HG03175 (cell line): ENCODE results near the gene STRIP2.

Source experiments
- ATAC-seq: cut with Tn5 transposase; IDR thresholded peaks from one replicate; pipeline ENCODE4 v1.9.1; 2021; ENCODE audit warnings: mild to moderate bottlenecking, moderate library complexity; ENCODE audit not compliant: unreplicated experiment

The STRIP2 gene

GRCh38 chr7:129489491-129489890 lies 55.3 kb downstream of the STRIP2 start:
- no peak for ATAC-seq

DNA sequence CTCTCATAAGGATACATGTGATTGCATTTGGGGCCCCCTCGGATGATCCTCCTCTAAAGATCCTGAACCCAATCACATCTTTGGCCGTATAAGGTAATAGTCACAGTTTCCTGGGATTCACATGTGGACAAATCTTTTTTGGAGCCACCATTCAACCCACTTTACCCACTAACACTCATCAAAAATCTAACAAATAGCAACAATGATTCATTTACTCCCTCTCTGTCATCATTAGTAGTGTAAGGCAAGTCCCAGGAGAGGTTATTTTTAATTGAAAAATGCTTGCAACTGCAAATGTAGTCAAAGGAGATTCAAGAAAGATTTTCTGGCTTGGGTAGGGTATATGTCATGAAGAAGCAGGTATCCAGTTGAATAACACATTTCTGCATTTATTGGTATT lies 58.2 kb downstream of the STRIP2 start:
- no peak for ATAC-seq

DNA sequence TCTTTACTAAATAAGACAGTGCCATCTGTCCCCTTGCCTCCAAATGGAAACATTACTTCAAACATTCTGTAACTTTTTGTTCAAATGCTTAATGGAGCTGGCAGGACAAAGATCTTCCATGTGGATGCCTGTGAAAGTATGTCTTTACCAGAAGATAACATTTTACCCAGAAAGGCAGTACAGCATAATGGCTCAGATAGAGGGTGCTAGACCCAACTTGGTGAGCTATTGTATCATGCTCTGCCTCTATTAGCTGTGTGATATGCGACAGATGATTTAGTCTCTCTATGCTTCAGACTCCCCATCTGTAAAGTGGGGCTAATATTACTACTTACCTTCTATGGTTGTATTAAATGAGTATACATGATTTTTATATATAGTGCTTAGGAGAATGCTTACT lies 59.3 kb downstream of the STRIP2 start:
- no peak for ATAC-seq

DNA sequence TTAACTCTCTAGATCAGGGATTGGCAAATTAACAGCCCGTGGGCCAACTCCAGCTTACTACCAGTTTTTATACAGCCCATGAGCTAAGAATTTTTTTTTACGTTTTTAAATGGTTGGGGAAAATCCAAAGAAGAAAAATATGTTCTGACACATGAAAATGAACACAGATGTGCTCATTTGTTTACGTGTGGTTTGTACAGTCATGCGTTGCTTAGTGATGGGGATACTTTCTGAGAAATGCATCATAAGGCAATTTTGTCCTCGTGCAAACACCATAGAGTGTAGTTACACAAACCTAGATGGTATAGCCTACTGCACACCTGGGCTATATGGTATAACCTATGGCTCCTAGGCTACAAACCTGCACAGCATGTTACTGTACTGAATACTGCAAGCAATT lies 59.8 kb downstream of the STRIP2 start:
- ATAC-seq: peak; percentile 76

- ATAC-seq: no peak
Measured at GRCh38 chr7:129495987-129496386, 61.8 kb downstream of the STRIP2 start.

- ATAC-seq: no peak
Measured at GRCh38 chr7:129496653-129497052, 62.4 kb downstream of the STRIP2 start.

DNA sequence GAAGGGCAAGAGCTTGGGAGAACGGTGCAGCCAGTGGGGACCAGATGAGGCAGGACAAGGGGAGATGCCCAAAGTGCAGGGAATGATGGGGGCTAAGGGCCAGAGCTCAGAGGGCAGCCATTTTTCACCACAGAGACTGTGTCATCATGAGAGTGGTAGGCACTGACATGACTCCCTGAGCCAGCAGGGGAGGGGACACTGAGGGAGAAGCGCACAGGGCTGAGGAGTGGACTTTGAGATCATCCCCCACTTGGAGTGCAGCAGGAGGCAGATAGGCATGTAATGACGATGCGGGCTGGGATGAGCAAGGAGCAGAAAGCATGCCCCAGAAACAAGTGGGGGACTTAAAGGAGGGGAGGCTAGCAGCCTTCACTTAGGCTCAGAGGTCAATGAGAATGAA lies 62.9 kb downstream of the STRIP2 start:
- ATAC-seq: no peak

GRCh38 chr7:129498021-129498420 lies 63.8 kb downstream of the STRIP2 start:
- ATAC-seq: no peak

- ATAC-seq: no peak
Measured at GRCh38 chr7:129499999-129500398, 65.8 kb downstream of the STRIP2 start.

DNA sequence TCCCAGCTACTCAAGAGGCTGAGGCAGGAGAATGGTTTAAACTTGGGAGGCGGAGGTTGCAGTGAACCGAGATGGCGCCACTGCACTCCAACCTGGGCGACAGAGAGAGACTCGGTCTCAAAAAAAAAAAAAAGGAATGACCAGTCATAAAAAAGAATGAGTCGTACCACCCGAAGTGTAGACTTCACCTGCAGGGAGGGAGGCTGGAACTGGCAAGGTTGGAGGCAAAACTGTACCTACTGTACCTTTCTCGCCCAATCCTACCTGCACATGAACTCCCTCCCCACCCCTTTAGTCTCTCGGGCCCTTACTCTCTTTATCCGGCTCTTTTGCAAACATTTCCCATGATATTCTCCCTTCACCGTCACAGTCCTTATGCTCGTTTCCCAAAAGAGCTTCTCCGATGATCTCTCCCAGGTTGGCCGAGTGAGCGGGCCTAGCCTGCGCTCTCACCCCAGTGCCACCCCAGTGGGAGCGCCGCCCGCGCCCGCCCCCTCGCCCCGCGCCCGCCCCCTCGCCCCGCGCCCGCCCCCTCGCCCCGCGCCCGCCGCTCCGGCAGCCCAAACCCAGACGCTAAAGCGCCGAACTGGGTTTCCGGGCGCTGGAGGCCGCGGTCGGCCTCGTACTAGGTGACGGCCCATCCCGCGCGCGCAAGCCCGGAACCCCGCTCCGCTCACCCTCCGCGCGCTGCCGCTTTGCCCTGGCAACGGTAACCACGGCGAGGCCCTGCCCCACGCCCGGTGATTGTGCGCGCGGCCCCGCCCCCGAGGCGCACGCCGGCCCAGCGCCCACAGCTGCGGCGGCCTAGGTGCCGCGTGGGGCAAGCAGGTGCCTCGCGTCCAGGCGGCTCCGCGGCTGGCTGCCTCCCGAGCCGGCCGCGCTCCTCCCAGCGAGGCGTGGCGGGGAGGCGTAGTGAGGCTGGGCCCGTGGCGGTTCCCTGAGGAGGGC lies 67.8 kb downstream of the STRIP2 start, which contains the start of gene SMKR1:
TSS of gene SMKR1 (plus strand) at position 772 of the 948 bp plus-strand sequence. CDS start 294 bp downstream, outside the sequence.
- peak; percentile 94 for ATAC-seq

- peak; percentile 16 for ATAC-seq
Measured at GRCh38 chr7:129502708-129503685, 68.8 kb downstream of the STRIP2 start.

DNA sequence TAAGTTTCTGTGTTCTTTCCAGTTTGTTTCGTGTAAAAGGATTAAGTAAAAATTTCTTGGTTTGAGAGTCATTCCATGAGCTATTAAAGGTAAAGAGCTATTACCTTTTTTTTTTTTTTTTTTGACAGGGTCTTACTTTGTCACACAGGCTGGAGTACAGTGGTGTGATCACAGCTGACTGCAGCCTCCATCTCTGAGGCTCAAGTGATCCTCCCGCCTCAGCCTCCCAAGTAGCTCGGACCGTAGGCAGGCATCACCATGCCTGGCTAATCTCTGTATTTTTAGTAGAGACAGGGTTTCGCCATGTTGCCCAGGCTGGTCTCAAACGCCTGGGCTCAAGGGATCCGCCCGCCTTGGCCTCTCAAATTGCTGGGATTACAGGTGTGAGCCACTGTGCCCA lies 69.5 kb downstream of the STRIP2 start:
- no peak for ATAC-seq

- ATAC-seq: no peak
Measured at GRCh38 chr7:129512192-129512591, 78.0 kb downstream of the STRIP2 start.

GRCh38 chr7:129513546-129513945 lies 79.3 kb downstream of the STRIP2 start:
- ATAC-seq: no peak

GRCh38 chr7:129514683-129515082 lies 80.5 kb downstream of the STRIP2 start:
- no peak for ATAC-seq

DNA sequence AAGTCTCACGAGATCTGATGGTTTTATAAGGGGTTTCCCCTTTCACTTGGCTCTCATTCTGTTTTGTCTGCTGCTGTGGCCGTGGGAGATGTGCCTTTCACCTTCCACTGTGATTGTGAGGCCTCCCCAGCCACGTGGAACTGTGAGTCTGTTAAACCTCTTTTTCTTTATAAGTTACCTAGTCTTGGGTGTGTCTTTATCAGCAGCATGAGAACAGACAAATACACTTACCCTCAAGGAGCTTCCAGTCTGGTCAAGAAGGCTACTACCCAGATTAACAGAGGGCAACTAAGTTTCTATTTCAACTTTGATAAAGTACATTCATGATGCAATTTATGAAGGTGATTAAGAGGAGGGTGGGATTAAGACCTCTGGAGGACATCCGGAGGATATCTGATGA lies 81.1 kb downstream of the STRIP2 start:
- no peak for ATAC-seq

- ATAC-seq: no peak
Measured at GRCh38 chr7:129517931-129518330, 83.7 kb downstream of the STRIP2 start.

DNA sequence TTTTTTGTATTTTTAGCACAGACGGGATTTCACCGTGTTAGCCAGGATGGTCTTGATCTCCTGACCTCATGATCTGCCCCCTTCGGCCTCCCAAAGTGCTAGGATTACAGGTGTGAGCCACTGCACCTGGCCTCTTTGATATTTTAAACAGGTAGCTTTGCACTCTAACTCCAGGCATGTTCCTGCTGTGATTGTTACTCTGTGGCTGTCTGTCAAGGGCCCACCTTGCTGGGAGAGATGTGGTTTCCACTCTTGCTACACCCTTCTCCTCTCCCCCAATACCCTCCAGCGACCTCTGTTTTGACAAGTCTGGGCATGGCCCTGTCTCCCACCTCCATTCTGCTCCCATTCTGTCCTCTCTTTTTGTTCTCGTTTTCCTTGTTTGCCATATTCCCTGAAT lies 85.2 kb downstream of the STRIP2 start:
- ATAC-seq: no peak

- no peak for ATAC-seq
Measured at GRCh38 chr7:129522088-129522970, 88.1 kb downstream of the STRIP2 start.

DNA sequence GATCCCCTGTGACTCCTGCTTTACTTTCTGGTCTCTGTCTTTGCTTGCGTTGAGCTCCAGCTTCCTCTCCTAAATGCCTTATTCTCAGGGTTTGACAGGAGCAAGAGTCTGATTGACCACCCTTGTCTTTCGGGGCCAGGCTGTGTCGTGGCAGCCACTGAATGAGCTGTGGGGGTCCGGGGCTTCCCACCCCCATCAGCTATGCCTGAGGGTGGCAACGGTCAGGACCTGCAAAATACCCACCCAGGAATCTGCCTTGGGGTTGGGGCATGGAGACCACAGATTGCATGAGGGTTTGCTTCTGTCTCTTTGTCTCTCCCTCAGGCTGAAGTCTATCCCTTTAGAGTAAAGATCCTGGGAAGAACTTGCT lies 88.7 kb downstream of the STRIP2 start:
- no peak for ATAC-seq
